PC-3 (cell line): Measurements from ENCODE around the gene EYS. TPM values are rescaled to one million over a fixed set of nuclear protein-coding genes. Genes with fewer than 3 reads are reported as not detected.

Source experiments
- ATAC-seq: fragments of 200-7000 bp; cut with Tn5 transposase; 2 replicates; pipeline ENCODE4 v1.9.1; 2020; ENCODE audit warnings: mild to moderate bottlenecking, moderate library complexity
- BruUV-seq: library from RNA; stranded (reverse); fragments of 400-500 nt; replicated peaks from 2 replicates; lab custom pipeline; 2021; lab: Mats Ljungman, UMichigan
- CTCF ChIA-PET: fragments of 300-600 bp; sonication (Branson Sonifier 250); formaldehyde crosslinking; loops from one replicate; lab custom pipeline; 2022; ENCODE audit warnings: antibody characterized with exemption; lab: Charles Lee
- POLR2A ChIA-PET: fragments of 300-600 bp; sonication (Branson Sonifier 250); formaldehyde crosslinking; loops from one replicate; lab custom pipeline; 2022; ENCODE audit warnings: antibody characterized with exemption; ENCODE audit not compliant: unreplicated experiment; lab: Charles Lee
- DNase-seq: peaks from one replicate; pipeline ENCODE4 v3.0.0-alpha.2; 2015
- H2AFZ ChIP-seq: fragments of 300-600 bp; sonication (generic); 2 replicates; pipeline ENCODE4 v1.6.0; 2016; ENCODE audit warnings: antibody characterized with exemption, low read length
- H3F3A ChIP-seq: fragments of 300-600 bp; sonication (generic); one replicate; pipeline ENCODE4 v1.6.0; 2017; ENCODE audit warnings: antibody characterized with exemption, low read length, control low read depth, mild to moderate bottlenecking; ENCODE audit not compliant: unreplicated experiment
- H3K27ac ChIP-seq: fragments of 300-600 bp; sonication (generic); 2 replicates; pipeline ENCODE4 v1.5.1; 2016; ENCODE audit warnings: mild to moderate bottlenecking, low read length
- H3K27me3 ChIP-seq: fragments of 300-600 bp; sonication (generic); 2 replicates; pipeline ENCODE4 v1.6.1; 2016; ENCODE audit warnings: low read length, mixed read lengths
- H3K36me3 ChIP-seq: fragments of 300-600 bp; sonication (generic); 2 replicates; pipeline ENCODE4 v1.6.1; 2016; ENCODE audit warnings: low read depth, mixed run types, low read length, mixed read lengths
- H3K4me1 ChIP-seq: fragments of 300-600 bp; sonication (generic); 2 replicates; pipeline ENCODE4 v1.5.1; 2016; ENCODE audit warnings: low read length; ENCODE audit not compliant: insufficient read depth
- H3K4me2 ChIP-seq: fragments of 300-600 bp; sonication (generic); 2 replicates; pipeline ENCODE4 v1.6.0; 2016; ENCODE audit warnings: low read length
- H3K4me3 ChIP-seq: fragments of 300-600 bp; sonication (generic); 2 replicates; pipeline ENCODE4 v1.5.1; 2016; ENCODE audit warnings: mild to moderate bottlenecking, low read length, mixed read lengths
- H3K79me2 ChIP-seq: fragments of 300-600 bp; sonication (generic); 2 replicates; pipeline ENCODE4 v1.6.1; 2017; ENCODE audit warnings: low read length, mixed read lengths
- H3K9ac ChIP-seq: fragments of 300-600 bp; sonication (generic); 2 replicates; pipeline ENCODE4 v1.6.0; 2016; ENCODE audit warnings: mild to moderate bottlenecking, low read length
- H3K9me2 ChIP-seq: fragments of 300-600 bp; sonication (generic); replicated peaks from 2 replicates; pipeline ENCODE4 v1.6.1; 2016; ENCODE audit warnings: mixed run types, low read length, mixed read lengths
- H3K9me3 ChIP-seq: fragments of 300-600 bp; sonication (generic); 2 replicates; pipeline ENCODE4 v1.6.1; 2016; ENCODE audit warnings: low read length, mixed read lengths
- H4K20me1 ChIP-seq: fragments of 300-600 bp; sonication (generic); 2 replicates; pipeline ENCODE4 v1.6.1; 2016; ENCODE audit warnings: low read length, mixed read lengths
- EZH2 ChIP-seq: fragments of 300-600 bp; sonication (generic); IDR thresholded peaks from one replicate; pipeline ENCODE4 v1.6.1; 2017; ENCODE audit warnings: antibody characterized with exemption, mild to moderate bottlenecking, low read length; ENCODE audit not compliant: unreplicated experiment
- EZH2phosphoT487 ChIP-seq: fragments of 300-600 bp; sonication (generic); IDR thresholded peaks from 2 replicates; pipeline ENCODE4 v1.6.1; 2018; ENCODE audit warnings: mild to moderate bottlenecking, antibody characterized with exemption, low read length, borderline replicate concordance
- intact Hi-C: fragments of 100-400 bp; cut with micrococcal nuclease; formaldehyde crosslinking; loops from 2 replicates; pipeline ENCODE4 v1.9.0; 2023
- total RNA-seq: library from RNA; depleted of rRNA; stranded (reverse); fragments of >200 nt; gene quantifications from 2 replicates; pipeline ENCODE4 v1.2.3, GENCODE V29; 2014
- TF ChIP-seq, protein P1 (sequence below): fragments of 300-600 bp; sonication (generic); conservative IDR thresholded peaks from 2 replicates; pipeline ENCODE4 v1.5.1; 2017; ENCODE audit warnings: antibody characterized with exemption, low read depth, mild to moderate bottlenecking, low read length

EYS gene
- total RNA-seq, 1 experiment from 2014 or later, result 0.07 TPM

DNA sequence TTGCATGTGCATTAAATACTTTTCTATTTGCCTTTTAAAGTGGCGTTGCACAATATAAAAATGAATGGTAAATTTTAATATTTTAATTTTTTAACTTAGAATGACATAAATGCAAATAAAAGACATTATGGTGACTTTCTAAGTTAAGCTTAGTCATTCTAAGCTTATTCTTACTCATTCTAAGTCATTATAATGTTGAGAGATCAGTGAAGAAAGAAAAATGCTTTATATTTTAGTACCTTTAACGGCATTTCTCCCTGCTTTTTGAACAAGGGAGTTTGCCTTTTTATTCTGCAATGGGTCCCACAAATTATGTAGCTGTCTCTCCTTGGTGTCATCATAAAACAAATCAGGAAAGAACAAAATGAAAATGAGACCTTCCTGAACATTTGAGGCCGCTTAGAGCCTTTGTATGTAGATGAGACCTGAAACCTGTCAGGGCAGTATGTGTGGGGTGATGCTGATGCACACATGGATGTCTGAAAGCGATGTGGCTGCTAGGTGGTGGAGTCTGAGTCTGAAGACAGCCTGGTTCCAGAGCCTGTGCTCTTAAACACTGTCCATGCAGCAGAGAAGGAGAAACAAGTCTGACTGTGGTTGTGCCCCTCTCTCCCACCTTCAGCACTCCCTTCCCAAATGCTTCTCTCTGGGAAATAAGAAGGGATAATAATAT, 1913.4 kb downstream of the EYS start:
- no peak for TF ChIP-seq EZH2
- no peak for TF ChIP-seq EZH2phosphoT487
- TF ChIP-seq, protein P1, sequence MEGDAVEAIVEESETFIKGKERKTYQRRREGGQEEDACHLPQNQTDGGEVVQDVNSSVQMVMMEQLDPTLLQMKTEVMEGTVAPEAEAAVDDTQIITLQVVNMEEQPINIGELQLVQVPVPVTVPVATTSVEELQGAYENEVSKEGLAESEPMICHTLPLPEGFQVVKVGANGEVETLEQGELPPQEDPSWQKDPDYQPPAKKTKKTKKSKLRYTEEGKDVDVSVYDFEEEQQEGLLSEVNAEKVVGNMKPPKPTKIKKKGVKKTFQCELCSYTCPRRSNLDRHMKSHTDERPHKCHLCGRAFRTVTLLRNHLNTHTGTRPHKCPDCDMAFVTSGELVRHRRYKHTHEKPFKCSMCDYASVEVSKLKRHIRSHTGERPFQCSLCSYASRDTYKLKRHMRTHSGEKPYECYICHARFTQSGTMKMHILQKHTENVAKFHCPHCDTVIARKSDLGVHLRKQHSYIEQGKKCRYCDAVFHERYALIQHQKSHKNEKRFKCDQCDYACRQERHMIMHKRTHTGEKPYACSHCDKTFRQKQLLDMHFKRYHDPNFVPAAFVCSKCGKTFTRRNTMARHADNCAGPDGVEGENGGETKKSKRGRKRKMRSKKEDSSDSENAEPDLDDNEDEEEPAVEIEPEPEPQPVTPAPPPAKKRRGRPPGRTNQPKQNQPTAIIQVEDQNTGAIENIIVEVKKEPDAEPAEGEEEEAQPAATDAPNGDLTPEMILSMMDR, result no peak
- H3K79me2 ChIP-seq, result no peaks in the 10 kb centered on the region
- POLR2A ChIA-PET, result no interaction called here
- peak overlapping the region; percentile 68 for H2AFZ ChIP-seq
- peak overlapping the region; percentile 46 for H3K4me2 ChIP-seq
- no peaks in the 10 kb centered on the region for H3F3A ChIP-seq
- H4K20me1 ChIP-seq, result no peaks in the 10 kb centered on the region
- no peak for DNase-seq
- H3K9me3 ChIP-seq, result no peaks in the 10 kb centered on the region
- CTCF ChIA-PET, result no interaction called here
- H3K9me2 ChIP-seq, result no peaks in the 10 kb centered on the region
- H3K9ac ChIP-seq, result peak overlapping the region; percentile 20; the same call in 1 of the 2 replicates
- no peak overlapping the region for H3K4me3 ChIP-seq
- peak overlapping the region; percentile 82 for H3K27ac ChIP-seq
- BruUV-seq, result no TSS peak
- no peak for ATAC-seq
- no peaks in the 10 kb centered on the region for H3K27me3 ChIP-seq
- H3K4me1 ChIP-seq, result peaks cover 14% of the 10 kb centered on the region
- H3K36me3 ChIP-seq, result no peaks in the 10 kb centered on the region
- intact Hi-C loops, result no loop called here

DNA sequence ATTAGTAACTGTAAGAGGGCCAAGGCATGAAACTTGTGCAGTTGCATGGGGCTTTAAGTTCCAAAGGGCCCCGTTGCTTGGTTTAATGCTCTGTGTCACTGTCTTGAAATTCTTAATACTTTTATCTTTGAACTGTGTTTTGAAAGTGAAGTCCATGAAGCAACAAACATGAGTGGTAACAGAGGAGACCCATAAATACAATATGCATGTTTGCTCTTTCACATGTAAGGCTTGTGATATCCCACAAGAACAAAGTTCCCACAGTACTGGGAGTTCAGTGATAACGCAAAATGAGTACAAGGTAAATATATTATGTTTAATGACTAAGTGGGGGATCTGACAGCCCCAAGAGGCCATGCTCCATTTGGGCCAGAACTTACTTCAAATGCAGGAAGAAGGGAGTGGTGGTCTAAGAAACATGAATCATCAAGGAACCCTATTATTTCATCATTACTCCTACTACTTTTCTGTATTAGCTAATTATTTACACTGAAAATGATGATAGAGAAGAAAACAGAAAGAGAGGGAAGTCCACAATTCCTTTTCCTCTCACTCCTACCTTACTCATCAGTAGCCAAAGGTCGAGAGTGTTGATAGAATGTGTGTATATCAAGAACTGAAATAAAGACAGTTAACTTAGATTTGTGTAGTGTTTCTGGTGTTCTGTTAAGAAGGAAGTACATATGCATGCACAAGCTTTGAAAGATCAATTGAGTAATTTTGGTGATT, 1914.1 kb downstream of the EYS start:
- H3K36me3 ChIP-seq, result no peaks in the 10 kb centered on the region
- no peaks in the 10 kb centered on the region for H3F3A ChIP-seq
- H3K9me2 ChIP-seq, result no peaks in the 10 kb centered on the region
- intact Hi-C loops, result no loop called here
- no peaks in the 10 kb centered on the region for H3K27me3 ChIP-seq
- H3K4me3 ChIP-seq, result no peak overlapping the region
- H3K79me2 ChIP-seq, result no peaks in the 10 kb centered on the region
- no peaks in the 10 kb centered on the region for H4K20me1 ChIP-seq
- ATAC-seq (no peak; the same call in 1 of the 2 replicates), DNase-seq (peak; percentile 16)
- peak overlapping the region; percentile 37; the same call in 1 of the 2 replicates for H2AFZ ChIP-seq
- ChIA-PET CTCF (no interaction called here), POLR2A (no interaction called here)
- peak overlapping the region; percentile 82 for H3K27ac ChIP-seq
- peak overlapping the region; percentile 46 for H3K4me2 ChIP-seq
- H3K9me3 ChIP-seq, result no peaks in the 10 kb centered on the region
- no TSS peak for BruUV-seq
- H3K9ac ChIP-seq, result no peak overlapping the region; the same call in 1 of the 2 replicates
- TF ChIP-seq EZH2, result no peak
- no peak for TF ChIP-seq EZH2phosphoT487
- TF ChIP-seq, protein P1, result no peak
- H3K4me1 ChIP-seq, result peaks cover 14% of the 10 kb centered on the region
